ENCODE measurements around the gene TAAR1. TPM values are rescaled to one million over a fixed set of nuclear protein-coding genes. Genes with fewer than 3 reads are reported as not detected.
"Not testable (repeated sequence)": the region's sequence is repeated elsewhere in the genome, so short reads cannot be mapped to it uniquely, and the experiment has no call there.

The TAAR1 gene, protein sequence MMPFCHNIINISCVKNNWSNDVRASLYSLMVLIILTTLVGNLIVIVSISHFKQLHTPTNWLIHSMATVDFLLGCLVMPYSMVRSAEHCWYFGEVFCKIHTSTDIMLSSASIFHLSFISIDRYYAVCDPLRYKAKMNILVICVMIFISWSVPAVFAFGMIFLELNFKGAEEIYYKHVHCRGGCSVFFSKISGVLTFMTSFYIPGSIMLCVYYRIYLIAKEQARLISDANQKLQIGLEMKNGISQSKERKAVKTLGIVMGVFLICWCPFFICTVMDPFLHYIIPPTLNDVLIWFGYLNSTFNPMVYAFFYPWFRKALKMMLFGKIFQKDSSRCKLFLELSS
- not detected for total RNA-seq

DNA sequence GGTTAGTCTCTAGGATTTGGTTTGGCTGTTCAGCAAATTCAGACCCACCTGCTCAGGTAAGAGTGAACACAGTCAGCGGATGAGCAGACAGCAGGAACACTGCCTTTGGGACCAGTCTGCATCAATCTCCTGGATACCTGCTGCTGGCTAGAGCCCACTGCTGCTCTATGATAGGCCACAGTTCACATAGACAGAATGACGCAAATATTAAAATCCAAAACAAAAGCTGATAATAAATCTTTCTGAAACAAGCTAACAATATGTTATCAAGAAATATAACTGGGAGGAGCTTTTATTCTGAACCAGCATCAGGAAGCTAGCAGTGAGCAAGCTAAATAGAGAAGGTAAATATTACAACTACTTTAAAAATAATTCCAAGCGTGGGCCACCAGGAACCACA lies at the start of gene TAAR1:
Gene TAAR1, minus strand, starts transcription at position 101 of the 400 bp plus-strand sequence. CDS start 13,179 bp downstream, outside the sequence.
- POLR2A ChIA-PET: no interaction called here
- CTCF ChIA-PET: interaction anchor here (1.3 kb wide), 1 partner anchor 9 kb away, joined by 4 read pairs; no protein-coding TSS in a partner anchor

DNA sequence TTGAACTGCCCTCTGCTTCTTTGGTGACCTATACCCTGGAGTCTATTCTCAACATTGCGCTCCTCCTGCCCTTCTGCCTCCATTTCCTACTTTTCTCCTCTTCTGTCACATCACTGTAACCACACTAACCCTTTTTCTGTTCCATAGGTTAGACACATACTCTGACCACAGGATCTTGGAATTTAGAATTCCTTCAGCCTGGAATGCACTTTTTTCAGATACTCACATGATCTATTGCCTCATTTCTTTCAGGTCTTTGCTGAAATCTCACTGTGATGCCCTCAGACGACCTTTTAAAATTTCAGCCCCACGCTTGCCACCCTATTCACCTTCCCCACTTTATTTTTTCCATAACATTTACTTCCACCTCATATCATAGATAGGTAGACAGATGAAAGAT lies 49.8 kb upstream of the TAAR1 start:
- POLR2A ChIA-PET: no interaction called here
- CTCF ChIA-PET: no interaction called here

DNA sequence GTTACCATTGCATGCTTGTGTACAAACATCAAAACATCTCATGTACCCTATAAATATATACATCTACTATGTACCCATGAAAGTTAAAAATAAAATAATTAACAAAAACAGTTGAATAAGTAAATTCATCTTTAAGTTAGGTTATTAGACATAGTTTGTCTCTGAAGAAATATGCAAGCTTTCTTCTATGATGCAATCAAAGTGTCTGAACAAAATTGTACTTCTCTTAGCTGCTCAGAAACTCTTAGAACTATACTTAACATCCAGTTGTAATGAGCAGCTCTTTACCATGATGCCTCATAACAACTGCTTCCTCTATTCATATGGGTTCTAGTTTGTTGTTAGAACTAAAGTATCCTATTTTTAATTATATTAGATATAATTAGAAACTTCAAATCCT lies 49.0 kb upstream of the TAAR1 start:
- ChIA-PET POLR2A (no interaction called here), CTCF (no interaction called here)

DNA sequence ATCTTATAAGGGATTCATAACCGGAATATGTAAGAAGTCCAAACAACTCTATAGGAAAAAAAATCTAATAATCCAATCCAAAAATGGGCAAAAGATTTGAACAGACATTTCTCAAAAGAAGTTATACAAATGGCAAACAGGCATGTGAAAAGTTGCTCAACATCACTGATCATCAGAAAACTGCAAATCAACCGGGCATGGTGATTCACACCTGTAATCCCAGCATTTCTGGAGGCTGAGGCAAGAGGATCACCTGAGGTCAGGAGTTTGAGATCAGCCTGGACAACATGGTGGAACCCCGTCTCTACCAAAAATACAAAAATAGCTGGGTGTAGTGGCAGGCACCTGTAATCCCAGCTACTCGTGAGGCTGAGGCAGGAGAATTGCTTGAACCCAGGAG lies 47.8 kb upstream of the TAAR1 start:
- CTCF ChIA-PET, POLR2A ChIA-PET: not testable (repeated sequence)

DNA sequence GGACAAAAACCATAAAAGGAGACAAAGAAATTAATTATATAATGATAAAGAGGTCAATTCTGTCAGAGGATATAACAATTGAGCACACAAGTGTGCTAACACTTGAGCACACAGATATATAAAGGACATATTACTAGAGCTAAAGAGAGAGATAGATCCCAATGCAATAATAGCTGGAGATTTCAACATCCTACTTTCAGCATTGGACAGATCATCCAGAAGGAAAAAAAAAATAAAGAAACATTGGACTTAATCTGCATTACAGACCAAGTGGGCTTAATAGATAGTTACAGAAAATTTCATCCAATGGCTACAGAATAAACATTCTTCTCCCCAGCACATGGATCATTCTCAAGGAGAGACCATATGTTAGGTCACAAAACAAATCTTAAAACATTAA lies 45.0 kb upstream of the TAAR1 start:
- ChIA-PET POLR2A (no interaction called here), CTCF (no interaction called here)

DNA sequence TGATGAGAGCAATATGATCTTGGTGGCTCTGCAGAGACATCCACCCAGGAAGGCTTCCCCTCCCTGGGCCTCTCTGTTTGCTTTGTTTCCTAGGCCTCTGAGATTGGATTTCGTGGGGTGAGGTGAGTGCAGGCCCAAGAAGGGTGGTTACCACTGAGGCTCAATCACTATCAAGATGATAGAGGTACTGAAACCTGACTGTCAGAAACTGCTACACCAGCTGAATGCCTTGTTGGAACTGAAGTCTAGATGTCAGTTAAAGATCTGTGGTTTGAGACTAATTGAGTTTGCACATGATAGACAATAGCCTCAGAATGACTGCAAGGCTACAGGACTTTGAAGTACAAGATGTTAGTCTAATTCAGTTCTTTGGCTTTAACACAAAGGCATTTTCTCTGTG lies 39.6 kb upstream of the TAAR1 start:
- CTCF ChIA-PET: no interaction called here
- POLR2A ChIA-PET: no interaction called here

DNA sequence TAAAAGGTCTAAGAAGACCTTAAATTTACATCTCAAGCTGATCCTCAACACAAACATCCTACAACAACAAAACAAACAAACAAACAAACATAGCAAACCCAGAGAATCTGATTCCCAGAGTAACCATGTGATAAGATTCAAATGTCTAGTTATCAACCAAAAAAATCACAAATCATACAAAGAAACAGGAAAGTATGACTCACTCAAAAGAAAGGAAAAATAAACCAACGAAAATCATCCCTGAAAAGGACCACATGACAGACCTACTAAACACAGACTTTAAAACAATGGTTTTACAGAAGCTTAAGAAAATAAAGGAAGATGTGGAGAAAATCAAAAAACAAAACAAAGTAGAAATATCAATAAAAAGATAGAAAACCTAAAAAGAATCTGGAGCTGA lies 36.8 kb upstream of the TAAR1 start:
- POLR2A ChIA-PET: no interaction called here
- CTCF ChIA-PET: no interaction called here

DNA sequence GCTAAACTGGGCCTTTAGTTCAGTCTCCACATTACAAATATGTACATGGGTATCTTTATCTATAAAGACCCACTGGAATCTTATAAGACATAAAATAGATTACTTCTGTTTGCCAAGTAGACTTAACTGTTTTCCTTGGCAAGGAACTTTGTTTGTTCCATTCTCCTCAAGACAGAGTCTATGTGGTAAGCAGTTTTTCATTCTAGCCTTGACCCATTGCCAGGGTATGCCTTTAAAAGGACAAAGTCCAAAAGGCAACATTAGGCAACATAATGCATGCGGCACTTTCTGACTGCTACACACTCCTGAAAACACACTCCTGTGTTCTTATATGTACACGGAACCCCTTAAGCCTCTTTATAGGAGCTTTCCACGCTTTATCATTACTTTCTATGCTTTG lies 34.5 kb upstream of the TAAR1 start:
- ChIA-PET POLR2A (no interaction called here), CTCF (no interaction called here)

DNA sequence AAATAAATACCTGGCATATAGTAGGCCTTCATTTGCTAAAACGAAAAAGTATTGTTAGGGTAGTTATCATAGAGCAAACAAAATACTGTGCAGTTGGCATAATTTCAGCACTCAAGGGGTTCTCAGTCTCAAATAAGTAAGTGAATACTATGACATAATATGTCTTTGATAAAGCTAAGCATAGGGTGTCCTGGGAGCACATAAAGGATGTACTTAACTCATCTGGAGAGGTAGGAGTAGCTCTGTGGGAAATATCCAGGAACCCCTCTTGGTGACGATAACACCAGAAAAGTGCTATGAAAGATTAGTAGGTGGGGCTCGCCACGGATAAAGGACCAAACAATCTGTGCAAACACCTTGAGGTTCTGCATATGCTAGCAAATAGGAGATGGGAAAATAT lies 31.7 kb upstream of the TAAR1 start:
- POLR2A ChIA-PET: no interaction called here
- CTCF ChIA-PET: no interaction called here

DNA sequence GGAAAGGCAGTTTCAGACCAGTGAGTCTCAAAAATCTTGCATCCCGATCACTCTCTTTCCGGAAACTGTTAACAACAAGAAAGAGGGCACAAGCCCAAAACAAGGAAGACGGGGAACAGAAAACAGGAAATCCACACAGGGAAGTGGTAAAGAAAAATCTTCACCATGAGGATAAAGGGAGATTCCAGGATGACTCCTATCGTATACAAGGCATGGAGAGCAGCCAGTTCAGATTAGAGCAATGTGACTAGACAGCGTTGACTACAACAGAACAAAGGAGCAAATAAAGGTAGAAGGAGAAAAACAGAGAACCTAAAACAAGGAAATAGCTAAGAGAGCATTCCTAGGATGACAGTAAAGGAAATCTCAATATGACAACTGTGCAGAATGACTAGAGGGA lies 28.3 kb upstream of the TAAR1 start:
- POLR2A ChIA-PET: no interaction called here
- CTCF ChIA-PET: no interaction called here

DNA sequence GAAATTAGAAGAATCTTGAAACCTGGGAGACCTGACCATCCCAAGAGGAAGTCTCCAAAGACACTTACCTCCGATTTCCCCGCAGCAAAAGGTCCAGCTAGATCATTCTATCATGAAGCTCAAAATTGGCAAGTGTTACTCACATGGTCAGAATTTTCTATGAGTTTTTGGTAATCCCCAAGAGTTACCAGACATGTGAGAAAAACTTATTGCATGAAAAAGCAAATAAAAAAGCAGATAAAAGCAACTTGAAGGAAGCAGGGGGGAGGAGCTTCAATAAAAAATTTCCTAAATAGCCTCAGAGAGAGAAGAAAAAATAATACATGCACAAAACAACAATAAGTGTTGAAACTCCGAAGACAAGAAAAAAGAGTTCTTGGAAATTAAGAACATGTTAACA lies 27.5 kb upstream of the TAAR1 start:
- ChIA-PET CTCF (no interaction called here), POLR2A (no interaction called here)

DNA sequence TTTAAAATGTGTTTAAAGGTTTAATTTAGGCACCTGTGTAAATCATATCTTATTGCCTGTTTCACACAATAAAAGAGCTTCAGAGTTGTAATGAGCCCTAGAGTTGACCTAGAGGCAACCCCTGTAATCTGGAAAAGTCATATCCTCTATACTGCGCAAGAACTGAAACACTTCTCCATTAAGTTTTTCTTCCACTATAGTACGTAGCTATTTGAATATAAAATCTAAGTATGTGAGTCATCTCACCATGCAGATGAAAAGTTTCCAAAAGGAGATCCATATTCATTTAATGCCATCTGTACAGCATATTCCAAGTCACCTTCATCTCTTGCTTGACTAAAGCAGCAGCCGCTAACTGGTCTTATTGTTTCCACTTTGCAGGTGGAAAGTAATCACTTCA lies 26.0 kb upstream of the TAAR1 start:
- POLR2A ChIA-PET: no interaction called here
- CTCF ChIA-PET: no interaction called here

DNA sequence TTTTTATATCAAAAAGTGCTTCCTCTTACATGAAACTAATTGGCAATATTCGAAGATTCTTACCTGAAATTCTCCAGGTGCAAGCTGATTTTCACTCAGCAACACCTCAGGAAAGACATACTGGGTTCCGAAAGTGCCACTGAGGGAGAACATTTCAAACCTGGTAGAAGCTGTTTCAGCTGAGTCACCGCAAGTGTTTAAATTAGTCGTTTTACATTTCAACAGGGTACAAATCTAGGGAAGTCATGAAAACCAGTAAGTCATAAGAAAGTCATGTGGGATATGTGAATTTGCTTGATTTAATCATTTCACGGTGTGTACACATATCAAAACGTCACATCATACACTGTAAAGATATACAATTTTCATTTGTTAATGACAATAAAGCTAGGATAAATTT lies 25.3 kb upstream of the TAAR1 start:
- POLR2A ChIA-PET: no interaction called here

DNA sequence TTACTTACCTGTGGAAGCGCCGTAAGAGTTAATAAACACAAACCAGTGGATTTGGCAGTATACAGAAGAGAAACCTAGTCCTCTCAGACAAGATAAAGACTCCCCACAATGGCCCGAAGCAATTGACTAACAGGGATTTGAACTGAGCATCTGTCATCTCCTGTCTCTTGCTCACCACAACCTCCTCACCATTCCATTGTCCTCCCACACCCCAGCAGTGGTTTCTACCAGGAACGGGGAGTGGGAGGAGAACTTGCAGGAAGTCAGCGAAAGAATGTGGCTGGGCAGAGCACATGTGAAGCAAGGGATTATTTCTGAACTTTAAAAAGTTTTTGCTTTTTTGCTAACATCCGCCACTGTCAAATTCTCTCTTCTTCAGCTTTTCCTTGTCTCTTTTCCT lies 24.6 kb upstream of the TAAR1 start:
- CTCF ChIA-PET: no interaction called here
- POLR2A ChIA-PET: no interaction called here

More for the DNA sequence above, 25.3 kb upstream of the TAAR1 start:
- CTCF ChIA-PET: no interaction called here

DNA sequence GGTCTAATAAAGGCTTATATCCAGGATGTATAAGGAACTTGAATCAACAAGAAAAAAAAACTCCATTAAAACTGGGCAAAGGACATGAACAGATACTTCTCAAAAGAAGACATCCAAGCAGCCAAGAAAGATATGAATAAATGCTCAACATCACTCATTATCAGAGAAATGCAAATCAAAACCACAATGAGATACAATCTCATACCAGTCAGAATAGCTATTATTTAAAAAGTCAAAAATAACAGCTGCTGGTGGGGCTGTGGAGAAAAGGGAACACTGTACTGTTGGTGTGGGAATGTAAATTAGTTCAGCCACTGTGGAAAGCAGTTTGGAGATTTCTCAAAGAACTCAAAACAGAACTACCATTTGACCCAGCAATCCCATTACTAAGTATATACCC lies 20.1 kb upstream of the TAAR1 start:
- CTCF ChIA-PET, POLR2A ChIA-PET: not testable (repeated sequence)

DNA sequence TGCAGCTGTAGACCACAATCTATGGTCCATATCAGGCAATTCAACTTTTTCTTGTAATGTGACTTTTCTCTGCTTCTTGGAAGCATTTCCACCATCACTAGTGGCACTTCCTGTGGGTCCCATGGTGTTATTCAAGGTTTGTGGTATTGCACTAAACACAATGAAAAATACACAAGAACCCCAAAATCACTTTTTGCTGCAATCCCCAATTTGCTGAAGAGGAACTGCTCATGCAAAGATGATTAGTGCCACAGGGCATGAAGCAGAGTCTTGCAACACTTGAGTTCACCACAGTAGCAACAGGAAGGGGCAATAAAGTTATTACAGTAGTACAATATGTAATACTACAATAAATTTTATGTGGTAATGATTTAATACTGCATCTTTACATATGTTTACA lies 16.8 kb upstream of the TAAR1 start:
- CTCF ChIA-PET: no interaction called here
- POLR2A ChIA-PET: no interaction called here

DNA sequence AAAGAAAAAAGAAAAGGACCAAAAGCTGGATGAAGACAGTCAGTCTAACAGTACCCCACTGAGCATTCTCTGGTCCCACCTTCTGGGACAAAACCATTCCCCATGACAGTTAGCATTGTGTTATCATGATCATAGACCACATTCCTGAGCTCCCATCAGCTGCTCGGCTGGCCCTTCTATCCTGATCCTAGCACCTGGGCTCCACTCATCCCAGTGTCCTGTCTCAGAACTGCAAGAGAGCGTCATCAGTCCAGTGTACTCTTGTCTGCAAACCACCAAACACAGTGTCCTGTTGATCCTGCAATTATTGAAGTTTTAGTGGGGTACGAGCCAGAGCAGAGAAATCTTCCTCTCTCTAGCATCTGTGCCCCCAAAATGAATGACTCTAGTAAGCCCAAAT lies 16.0 kb upstream of the TAAR1 start:
- CTCF ChIA-PET: no interaction called here
- POLR2A ChIA-PET: no interaction called here

DNA sequence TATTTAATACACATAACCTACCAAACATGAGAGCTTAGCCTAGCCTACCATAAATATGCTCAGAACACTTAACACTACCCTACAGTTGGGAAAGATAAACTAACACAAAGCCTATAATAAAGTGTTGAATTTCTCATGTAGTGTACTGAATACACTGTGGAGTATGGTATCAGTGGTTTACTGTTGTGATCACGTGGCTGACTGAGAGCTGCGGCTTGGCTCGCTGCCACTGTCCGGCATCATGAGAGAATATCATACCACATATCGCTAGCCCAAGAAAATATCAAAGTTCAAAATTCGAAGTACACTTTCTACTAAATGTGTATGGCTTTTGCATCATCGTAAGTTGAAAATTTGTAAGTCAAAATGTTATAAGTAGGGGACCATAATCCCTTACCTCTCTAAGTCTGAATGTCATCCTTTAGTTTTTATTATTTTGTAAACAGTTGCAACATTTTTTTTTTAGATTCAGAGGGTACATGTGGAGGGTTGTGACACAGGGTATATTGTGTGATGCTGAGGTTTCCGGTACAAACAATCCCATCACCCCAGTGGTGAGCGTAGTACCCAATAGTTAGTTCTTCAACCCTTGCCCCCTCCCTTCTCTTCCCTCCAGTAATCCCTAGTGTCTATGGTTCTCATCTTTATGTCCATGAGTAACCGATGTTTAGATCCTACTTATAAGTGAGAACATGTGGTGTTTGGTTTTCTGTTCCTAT lies 14.6 kb upstream of the TAAR1 start:
- ChIA-PET CTCF (no interaction called here), POLR2A (no interaction called here)

DNA sequence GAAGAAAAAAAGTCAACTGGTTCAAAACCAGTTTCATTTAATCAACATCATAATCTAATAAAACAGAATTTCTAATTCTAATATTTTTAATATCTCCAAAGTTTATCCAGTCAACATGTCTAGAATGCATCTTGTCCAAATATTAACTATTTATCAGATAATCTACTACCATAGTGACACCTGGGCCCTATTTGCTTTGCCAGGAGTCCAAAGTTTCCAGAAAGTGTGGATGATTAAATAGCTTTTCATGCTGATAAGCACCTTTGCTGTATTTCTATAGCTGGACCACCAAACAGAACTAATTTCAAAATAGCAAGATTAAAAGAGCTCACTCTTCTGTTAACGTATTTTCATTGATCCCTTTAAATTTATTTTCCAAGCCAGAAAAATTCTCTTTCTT lies 12.3 kb upstream of the TAAR1 start:
- POLR2A ChIA-PET: no interaction called here
- CTCF ChIA-PET: no interaction called here

DNA sequence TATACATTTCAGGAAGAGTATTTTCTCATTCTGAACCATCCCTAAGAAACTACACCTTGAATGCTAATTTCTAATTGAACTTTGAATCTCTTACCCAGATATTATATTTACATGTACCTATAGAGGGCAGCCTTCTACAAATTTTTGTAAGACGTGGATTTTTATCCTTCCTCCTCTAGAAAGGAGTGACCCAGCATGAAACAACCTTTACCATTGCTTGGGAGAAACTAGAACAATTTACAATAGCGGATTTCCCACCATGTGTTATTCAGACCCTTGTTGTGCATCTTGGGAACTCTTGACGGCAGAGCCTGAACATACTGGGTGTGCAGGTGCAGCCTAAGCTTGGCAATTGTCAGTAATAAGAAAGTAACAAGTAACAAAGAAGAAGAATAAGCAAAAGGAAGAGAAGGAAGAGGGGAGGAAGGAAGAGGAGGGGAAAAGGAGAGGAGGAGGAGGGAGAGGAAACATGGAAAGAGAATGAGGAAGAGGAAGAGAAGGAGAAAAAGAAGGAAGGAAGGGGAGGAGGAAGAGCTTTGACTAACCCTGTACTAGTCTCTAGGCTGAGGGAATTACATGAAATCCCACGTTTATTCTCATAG lies 10.8 kb upstream of the TAAR1 start:
- ChIA-PET CTCF (interaction anchor here (0.6 to 1.7 kb wide), 8 partner anchors 17 to 293 kb away, joined by 3 to 8 read pairs (median 3); partner anchors contain the start of gene SLC18B1), POLR2A (no interaction called here)

DNA sequence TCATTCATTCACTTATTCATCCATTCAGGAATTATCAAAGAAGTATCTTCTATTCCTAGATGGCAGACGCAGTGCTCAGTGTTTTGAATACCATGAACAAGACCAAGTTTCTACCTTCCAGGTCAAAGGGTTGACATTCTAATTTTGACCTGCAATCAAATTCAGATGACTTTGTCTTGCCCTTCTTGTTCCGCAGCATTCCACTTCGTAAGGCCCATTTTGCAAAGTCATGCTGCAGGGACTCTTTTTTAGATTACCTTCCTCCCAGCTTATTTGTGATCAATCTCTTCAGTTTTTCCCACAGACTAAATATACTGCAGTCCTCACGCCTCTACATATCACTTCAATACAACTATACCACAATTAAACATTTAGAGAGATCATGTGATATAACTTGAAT lies 7.1 kb upstream of the TAAR1 start:
- ChIA-PET CTCF (no interaction called here), POLR2A (no interaction called here)

Data from activated CD8-positive, alpha-beta memory T cell treated with anti-CD3 and anti-CD28 coated beads for 36 hours (primary cell).